Gastroesophageal sphincter (tissue), 3 donors: ENCODE measurements around the gene TMEM232.

Experiments used
- EP300 ChIP-seq: sonication (generic); formaldehyde crosslinking; IDR thresholded peaks from one replicate; pipeline ENCODE4 v1.6.1; 2017; ENCODE audit warnings: antibody characterized with exemption, mild to moderate bottlenecking
- POLR2A ChIP-seq, 2 donors: fragments of 450-650 bp; IDR thresholded peaks; one replicate each; pipeline ENCODE4 v1.6.1; 2017; ENCODE audit warnings: antibody characterized with exemption in 2 of 2, mild to moderate bottlenecking in 2 of 2, moderate library complexity in 1 of 2
- POLR2AphosphoS5 ChIP-seq: sonication (generic); formaldehyde crosslinking; IDR thresholded peaks from one replicate; pipeline ENCODE4 v1.6.1; 2017; ENCODE audit warnings: antibody characterized with exemption
- TF ChIP-seq, protein P1 (sequence below), 4 experiments: fragments of 200-600 bp in 2 of 4; fragments of 450-650 bp in 2 of 4; sonication (generic) in 1 of 4; IDR thresholded peaks; one replicate each; pipeline ENCODE4 v1.5.1; 2017 to 2019; ENCODE audit warnings: antibody characterized with exemption in 4 of 4, mild to moderate bottlenecking in 2 of 4, moderate library complexity in 2 of 4

- TF ChIP-seq, protein P1, sequence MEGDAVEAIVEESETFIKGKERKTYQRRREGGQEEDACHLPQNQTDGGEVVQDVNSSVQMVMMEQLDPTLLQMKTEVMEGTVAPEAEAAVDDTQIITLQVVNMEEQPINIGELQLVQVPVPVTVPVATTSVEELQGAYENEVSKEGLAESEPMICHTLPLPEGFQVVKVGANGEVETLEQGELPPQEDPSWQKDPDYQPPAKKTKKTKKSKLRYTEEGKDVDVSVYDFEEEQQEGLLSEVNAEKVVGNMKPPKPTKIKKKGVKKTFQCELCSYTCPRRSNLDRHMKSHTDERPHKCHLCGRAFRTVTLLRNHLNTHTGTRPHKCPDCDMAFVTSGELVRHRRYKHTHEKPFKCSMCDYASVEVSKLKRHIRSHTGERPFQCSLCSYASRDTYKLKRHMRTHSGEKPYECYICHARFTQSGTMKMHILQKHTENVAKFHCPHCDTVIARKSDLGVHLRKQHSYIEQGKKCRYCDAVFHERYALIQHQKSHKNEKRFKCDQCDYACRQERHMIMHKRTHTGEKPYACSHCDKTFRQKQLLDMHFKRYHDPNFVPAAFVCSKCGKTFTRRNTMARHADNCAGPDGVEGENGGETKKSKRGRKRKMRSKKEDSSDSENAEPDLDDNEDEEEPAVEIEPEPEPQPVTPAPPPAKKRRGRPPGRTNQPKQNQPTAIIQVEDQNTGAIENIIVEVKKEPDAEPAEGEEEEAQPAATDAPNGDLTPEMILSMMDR (IDR thresholded peaks at IDR 0.05), result no peak
- no peak for TF ChIP-seq POLR2A (IDR thresholded peaks at IDR 0.05)
- TF ChIP-seq POLR2AphosphoS5, result no peak
- no peak for TF ChIP-seq EP300
These were observed 180.8 kb downstream of the TMEM232 start for GRCh38 chr5:110545716-110546115.
